SK-N-SH (cell line): ENCODE results near the gene PLA2G4B. TPM values are rescaled to one million over a fixed set of nuclear protein-coding genes. Genes with fewer than 3 reads are reported as not detected.

Source experiments
- CTCF ChIA-PET: fragments of 300-600, 350-600 bp; formaldehyde crosslinking; extraction: SDS; loops from one replicate; lab custom pipeline; 2021; lab: Yijun Ruan, JAX
- POLR2A ChIA-PET: fragments of 350-600 bp; sonication (Branson Sonifier 250); formaldehyde crosslinking; extraction: SDS; loops from one replicate; lab custom pipeline; 2020; ENCODE audit warnings: antibody characterized with exemption, inconsistent platforms; lab: Yijun Ruan, JAX
- DNase-seq: peaks from one replicate; pipeline ENCODE4 v3.0.0; 2012
- H2AFZ ChIP-seq: fragments of 200-600 bp; sonication (generic); 2 replicates; pipeline ENCODE4 v1.8.1; 2016; ENCODE audit warnings: antibody characterized with exemption, mild to moderate bottlenecking, low read depth
- H3F3A ChIP-seq: fragments of 200-600 bp; sonication (generic); replicated peaks from 2 replicates; pipeline ENCODE3; 2016; ENCODE audit warnings: antibody characterized with exemption, mild to moderate bottlenecking; ENCODE audit not compliant: insufficient read depth
- H3K27ac ChIP-seq, 2 experiments: fragments of 200-500 bp in 1 of 2; fragments of 200-600 bp in 1 of 2; sonication (Bioruptor generic) in 1 of 2; sonication (generic), shearing (Covaris generic) in 1 of 2; 2 replicates each; pipeline versions ENCODE4 v1.5.1 to v1.6.1; 2014 to 2016; ENCODE audit warnings: low read depth in 2 of 2, inconsistent platforms in 1 of 2, low read length in 1 of 2, mild to moderate bottlenecking in 1 of 2, mixed read lengths in 1 of 2
- H3K27me3 ChIP-seq: fragments of 200-600 bp; sonication (generic), shearing (Covaris generic); 2 replicates; pipeline ENCODE4 v1.6.1; 2016; ENCODE audit warnings: mixed run types; ENCODE audit not compliant: insufficient read depth
- H3K36me3 ChIP-seq, 2 experiments: fragments of 200-500 bp in 1 of 2; fragments of 200-600 bp in 1 of 2; sonication (Bioruptor generic) in 1 of 2; sonication (generic) in 1 of 2; replicated peaks in 1 of 2; 2 replicates each; pipeline versions ENCODE3 to v1.5.1; 2014 to 2016; ENCODE audit warnings: low read length in 1 of 2, mild to moderate bottlenecking in 1 of 2; ENCODE audit not compliant: insufficient read depth in 2 of 2, control insufficient read depth in 1 of 2
- H3K4me1 ChIP-seq, 2 experiments: fragments of 200-500 bp in 1 of 2; fragments of 200-600 bp in 1 of 2; sonication (Bioruptor generic) in 1 of 2; sonication (generic), shearing (Covaris generic) in 1 of 2; 2 replicates each; pipeline versions ENCODE4 v1.5.1 to v1.6.1; 2014 to 2016; ENCODE audit warnings: low read depth in 1 of 2, low read length in 1 of 2, mixed run types in 1 of 2; ENCODE audit not compliant: insufficient read depth in 2 of 2, control insufficient read depth in 1 of 2
- H3K4me2 ChIP-seq: fragments of 200-600 bp; sonication (generic), shearing (Covaris generic); 2 replicates; pipeline ENCODE4 v1.6.1; 2017; ENCODE audit warnings: mixed run types
- H3K4me3 ChIP-seq, 2 experiments: fragments of 200-500 bp in 1 of 2; fragments of 200-600 bp in 1 of 2; sonication (Bioruptor generic) in 1 of 2; sonication (generic), shearing (Covaris generic) in 1 of 2; 2 replicates each; pipeline versions ENCODE4 v1.5.1 to v1.8.1; 2014 to 2016; ENCODE audit warnings: low read depth in 2 of 2, inconsistent platforms in 1 of 2, low read length in 1 of 2, mild to moderate bottlenecking in 1 of 2, mixed read lengths in 1 of 2, moderate library complexity in 1 of 2
- H3K79me2 ChIP-seq: fragments of 200-600 bp; sonication (generic); 2 replicates; pipeline ENCODE4 v1.8.1; 2017; ENCODE audit warnings: mild to moderate bottlenecking; ENCODE audit not compliant: insufficient read depth
- H3K9ac ChIP-seq: fragments of 200-600 bp; sonication (generic); 2 replicates; pipeline ENCODE4 v1.6.1; 2017; ENCODE audit warnings: mixed run types
- H3K9me2 ChIP-seq: fragments of 200-600 bp; sonication (generic); 2 replicates; pipeline ENCODE4 v1.6.1; 2017; ENCODE audit warnings: mixed run types
- H3K9me3 ChIP-seq: fragments of 200-600 bp; sonication (generic); 2 replicates; pipeline ENCODE4 v1.6.1; 2017; ENCODE audit warnings: mixed run types, mild to moderate bottlenecking, moderate library complexity
- H4K20me1 ChIP-seq: fragments of 200-600 bp; sonication (generic); 2 replicates; pipeline ENCODE4 v1.6.1; 2017; ENCODE audit warnings: mild to moderate bottlenecking, mixed run types; ENCODE audit not compliant: insufficient read depth
- CHD2 ChIP-seq: fragments of 150-350 bp; IDR thresholded peaks from 2 replicates; pipeline ENCODE4 v1.6.1; 2018; ENCODE audit warnings: low read length; ENCODE audit not compliant: partially characterized antibody
- CTCF ChIP-seq: fragments of 200-600 bp; sonication (generic); IDR thresholded peaks from 2 replicates; pipeline ENCODE4 v1.6.1; 2017; ENCODE audit warnings: antibody characterized with exemption, mild to moderate bottlenecking, moderate library complexity
- ELF1 ChIP-seq: IDR thresholded peaks from 2 replicates; pipeline ENCODE4 v1.4.0; 2012
- FOXJ3 ChIP-seq: sonication (generic); formaldehyde crosslinking; IDR thresholded peaks from 2 replicates; pipeline ENCODE4 v1.5.1; 2020; ENCODE audit warnings: mild to moderate bottlenecking, missing genetic modification reagents
- GABPA ChIP-seq: IDR thresholded peaks from 2 replicates; pipeline ENCODE4 v1.4.0; 2012; ENCODE audit warnings: low read depth, mild to moderate bottlenecking
- MEF2A ChIP-seq: IDR thresholded peaks from 2 replicates; pipeline ENCODE4 v1.4.0; 2012; ENCODE audit warnings: low read depth, borderline replicate concordance
- PBX3 ChIP-seq: IDR thresholded peaks from 2 replicates; pipeline ENCODE4; 2012
- RAD21 ChIP-seq: IDR thresholded peaks from 2 replicates; pipeline ENCODE4 v1.6.1; 2012; ENCODE audit warnings: mild to moderate bottlenecking, low read length
- RCOR1 ChIP-seq: fragments of 150-350 bp; IDR thresholded peaks from 2 replicates; pipeline ENCODE4 v1.6.1; 2017; ENCODE audit warnings: antibody characterized with exemption, low read length
- RFX5 ChIP-seq: IDR thresholded peaks from 2 replicates; pipeline ENCODE4 v1.6.1; 2012; ENCODE audit warnings: mild to moderate bottlenecking, improper control_type of control experiment, low read length
- RXRA ChIP-seq: IDR thresholded peaks from 2 replicates; pipeline ENCODE4 v1.4.0; 2012; ENCODE audit warnings: low read depth, mild to moderate bottlenecking, borderline replicate concordance
- SIN3A ChIP-seq: IDR thresholded peaks from 2 replicates; pipeline ENCODE4 v1.6.1; 2012; ENCODE audit warnings: low read depth, mild to moderate bottlenecking, low read length, moderate library complexity, borderline replicate concordance
- SMC3 ChIP-seq: IDR thresholded peaks from 2 replicates; pipeline ENCODE4 v1.6.1; 2012; ENCODE audit warnings: low read depth, low read length, improper control_type of control experiment
- TCF12 ChIP-seq: IDR thresholded peaks from 2 replicates; pipeline ENCODE4 v1.4.0; 2012
- TEAD4 ChIP-seq: IDR thresholded peaks from 2 replicates; pipeline ENCODE4 v1.4.0; 2012; ENCODE audit warnings: mild to moderate bottlenecking, borderline replicate concordance; ENCODE audit not compliant: insufficient read depth
- YY1 ChIP-seq: IDR thresholded peaks from 2 replicates; pipeline ENCODE4 v1.4.0; 2012; ENCODE audit warnings: low read depth, mild to moderate bottlenecking
- ZBTB33 ChIP-seq: IDR thresholded peaks from 2 replicates; pipeline ENCODE4 v1.4.0; 2012; ENCODE audit warnings: low read depth, borderline replicate concordance
- WGBS: methylation state at CpG from one replicate; pipeline ENCODE4 v1.1.6; 2017; ENCODE audit warnings: low lambda C conversion rate; 5-methylcytosine and 5-hydroxymethylcytosine counted together
- polyA plus RNA-seq, 3 experiments: library from polyadenylated mRNA; depleted of rRNA; stranded (reverse); fragments of >200 nt; gene quantifications; 2 replicates each; pipeline ENCODE4 v1.2.3, GENCODE V29; 2012

The PLA2G4B gene
- polyA plus RNA-seq, 1 of the 3 experiments (the other 2 are of a cell fraction) = 5.3 TPM

GRCh38 chr15:41885321-41885720, 46.7 kb downstream of the PLA2G4B start (continued):
- TF ChIP-seq ELF1 (no peak), TCF12 (no peak), PBX3 (no peak), YY1 (no peak), ZBTB33 (no peak), GABPA (no peak), SMC3 (no peak), RAD21 (no peak)
- TF ChIP-seq, all 33 proteins: peak for 0

- H3K27me3 ChIP-seq = no peaks in the 10 kb centered on the region
- POLR2A ChIA-PET = interaction anchor here (1.5 kb wide), 1 partner anchor 9 kb away, joined by 4 read pairs; no protein-coding TSS in a partner anchor
- CTCF ChIA-PET = interaction anchor here (0.6 to 1.9 kb wide), 3 partner anchors 9 to 138 kb away, joined by 4 to 6 read pairs (median 6); no protein-coding TSS in a partner anchor
- H3K9me3 ChIP-seq = no peaks in the 10 kb centered on the region
- no peak overlapping the region for H3K9ac ChIP-seq
- DNase-seq = no peak
- H4K20me1 ChIP-seq = no peaks in the 10 kb centered on the region
- TF ChIP-seq RFX5 (no peak), CTCF (no peak), TEAD4 (no peak), RXRA (no peak), FOXJ3 (CRISPR knock-in tag) (no peak), CHD2 (no peak), MEF2A (no peak), ELF1 (no peak), GABPA (no peak), SIN3A (no peak), RCOR1 (no peak)
- no peaks in the 10 kb centered on the region for H3F3A ChIP-seq
- H3K4me1 ChIP-seq = peaks cover 0 to 2% of the 10 kb centered on the region in 2 experiments; a peak in 1 of 4 replicates
- H3K9me2 ChIP-seq = no peaks in the 10 kb centered on the region
- no peaks in the 10 kb centered on the region for H3K36me3 ChIP-seq
- H3K4me3 ChIP-seq = no peak overlapping the region
- H3K79me2 ChIP-seq = no peaks in the 10 kb centered on the region
- H3K27ac ChIP-seq = no peak overlapping the region
- H2AFZ ChIP-seq = no peak overlapping the region
- H3K4me2 ChIP-seq = no peak overlapping the region
- no CpG with 5 or more reads among the region's 14 CpGs for WGBS
These were observed 47.2 kb downstream of the PLA2G4B start for GRCh38 chr15:41885841-41886240.
